ENCODE results near the gene CLEC20A. TPM values are rescaled to one million over a fixed set of nuclear protein-coding genes. Genes with fewer than 3 reads are reported as not detected.

Gene CLEC20A
- total and polyA plus RNA-seq, 2 of the 8 experiments (the other 6 are each of a cell fraction or from before 2014, with no cell fraction given) = not detected

DNA sequence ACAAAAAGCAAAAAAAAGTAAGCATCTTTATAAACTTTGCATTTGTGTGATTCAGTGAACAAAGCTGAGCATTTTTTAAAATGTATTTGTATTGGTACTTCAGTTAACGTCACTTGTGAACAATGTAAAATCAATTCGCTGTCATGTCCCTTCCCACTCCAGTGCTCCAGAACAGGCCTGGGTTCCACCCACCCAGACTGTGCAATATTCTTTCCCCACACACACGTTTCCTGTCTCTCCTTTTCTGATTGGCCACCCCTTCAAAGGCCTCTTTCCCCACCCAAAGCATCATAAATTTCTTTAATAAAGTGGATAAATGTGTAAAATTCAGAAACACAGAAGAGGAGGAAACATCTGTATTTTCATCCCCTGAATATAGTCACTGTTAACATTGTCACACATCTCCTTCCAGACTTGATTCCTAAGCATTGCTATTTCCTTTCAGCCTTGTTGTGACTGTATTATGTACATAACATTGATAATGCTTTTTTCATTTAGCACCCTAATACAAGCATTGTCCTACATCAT, 12.0 kb downstream of the CLEC20A start:
- H2BK5ac ChIP-seq (ENCODE audit: low read depth, low read length) = no peak overlapping the region
- no peak overlapping the region for H4K91ac ChIP-seq (replicated peaks; ENCODE audit: insufficient read length, low read length)
- no peak overlapping the region for H3K4me2 ChIP-seq (ENCODE audit: insufficient read depth in 1 of 2, low read depth in 2 of 2, low read length in 2 of 2)
- 81% methylated on average over 3 of the region's 3 CpGs; no CpG with 5 or more reads in 1 of the 2 experiments for WGBS, 2 experiments (ENCODE audit: extremely low coverage in 1 of 2, insufficient coverage in 1 of 2, insufficient read length in 1 of 2, insufficient replicate concordance in 2 of 2, low coverage in 1 of 2, low lambda C conversion rate in 2 of 2, missing lambda C conversion rate in 1 of 2)
- ChIA-PET POLR2A (ENCODE audit: partially characterized antibody) (no interaction called here), CTCF (ENCODE audit: partially characterized antibody) (interaction anchor here (0.6 to 10.0 kb wide), 4 partner anchors 8 to 1077 kb away, joined by 3 to 100 read pairs (median 4); no protein-coding TSS in a partner anchor)
- no peak for DNase-seq (ENCODE audit: low read depth in 1 of 2, low spot score in 2 of 2)
- no peaks in the 10 kb centered on the region; a peak in 1 of 7 replicates for H3K4me1 ChIP-seq (replicated peaks in 1 of 4; ENCODE audit: control insufficient read depth in 3 of 4, insufficient read depth in 4 of 4, low read length in 3 of 4)
- H3K14ac ChIP-seq (ENCODE audit: insufficient read length) = no peak overlapping the region
- H3K4ac ChIP-seq (replicated peaks; ENCODE audit: insufficient read length, low read depth, low read length) = no peak overlapping the region
- no peaks in the 10 kb centered on the region for H3K36me3 ChIP-seq (ENCODE audit: control insufficient read depth in 2 of 4, insufficient read depth in 4 of 4, low read length in 3 of 4)
- no peak overlapping the region for H4K5ac ChIP-seq (ENCODE audit: insufficient read length, low read depth, low read length)
- H3K27me3 ChIP-seq (replicated peaks in 1 of 4; ENCODE audit: control insufficient read depth in 3 of 4, extremely low read depth in 1 of 4, insufficient read depth in 3 of 4, low read length in 3 of 4) = no peaks in the 10 kb centered on the region
- H3K27ac ChIP-seq (ENCODE audit: low read depth, low read length) = no peak overlapping the region
- no peak overlapping the region for H3K18ac ChIP-seq (ENCODE audit: extremely low read depth, low read length)
- no peak overlapping the region for H2BK20ac ChIP-seq (ENCODE audit: low read length)
- H4K20me1 ChIP-seq (replicated peaks in 1 of 2; ENCODE audit: control insufficient read depth in 1 of 2, insufficient read depth in 2 of 2, low read length in 2 of 2) = no peaks in the 10 kb centered on the region
- no peak overlapping the region for H2BK15ac ChIP-seq (ENCODE audit: low read length)
- H2AK5ac ChIP-seq (ENCODE audit: low read depth, low read length) = no peak overlapping the region
- no peak overlapping the region for H4K8ac ChIP-seq (ENCODE audit: extremely low read depth, insufficient read depth, low read length)
- H3K23me2 ChIP-seq (ENCODE audit: low read depth, low read length) = no peaks in the 10 kb centered on the region
- no peaks in the 10 kb centered on the region for H3K79me2 ChIP-seq (ENCODE audit: control insufficient read depth in 1 of 2, insufficient read depth in 2 of 2, low read length in 2 of 2)
- no peak overlapping the region for H2BK120ac ChIP-seq (replicated peaks; ENCODE audit: low read depth, low read length)
- H2BK12ac ChIP-seq (ENCODE audit: low read depth, low read length) = no peak overlapping the region
- H3K79me1 ChIP-seq (ENCODE audit: low read depth, low read length) = no peaks in the 10 kb centered on the region
- H3K23ac ChIP-seq (ENCODE audit: insufficient read length) = no peak overlapping the region
- no peak overlapping the region for H3K56ac ChIP-seq (replicated peaks; ENCODE audit: insufficient read length, low read depth, low read length)
- no peak overlapping the region for H3K4me3 ChIP-seq (ENCODE audit: extremely low read depth in 1 of 4, insufficient read depth in 2 of 4, low read depth in 3 of 4, low read length in 4 of 4)
- H3K9me3 ChIP-seq (ENCODE audit: insufficient read depth in 2 of 2, low read depth in 1 of 2, low read length in 1 of 2) = no peaks in the 10 kb centered on the region
- no peak for FAIRE-seq
- no peak overlapping the region for H3K9ac ChIP-seq (replicated peaks in 1 of 4; ENCODE audit: extremely low read depth in 1 of 4, low read depth in 3 of 4, low read length in 3 of 4)
- no peak overlapping the region for H2AFZ ChIP-seq (ENCODE audit: low read length)
- no peak for TF ChIP-seq SUZ12 (IDR thresholded peaks at IDR 0.05; ENCODE audit: low read length)

All from H1 (cell line).